Suppressor macrophage treated with lipopolysaccharide for 4 hours (primary cell): ENCODE data around the gene NGLY1.

Experiments used
- DNase-seq: peaks from one replicate; pipeline ENCODE4 v3.0.0-alpha.2; 2020

The NGLY1 gene

GRCh38 chr3:25707268-25707926, 75.8 kb downstream of the NGLY1 start:
- DNase-seq, result no peak

DNA sequence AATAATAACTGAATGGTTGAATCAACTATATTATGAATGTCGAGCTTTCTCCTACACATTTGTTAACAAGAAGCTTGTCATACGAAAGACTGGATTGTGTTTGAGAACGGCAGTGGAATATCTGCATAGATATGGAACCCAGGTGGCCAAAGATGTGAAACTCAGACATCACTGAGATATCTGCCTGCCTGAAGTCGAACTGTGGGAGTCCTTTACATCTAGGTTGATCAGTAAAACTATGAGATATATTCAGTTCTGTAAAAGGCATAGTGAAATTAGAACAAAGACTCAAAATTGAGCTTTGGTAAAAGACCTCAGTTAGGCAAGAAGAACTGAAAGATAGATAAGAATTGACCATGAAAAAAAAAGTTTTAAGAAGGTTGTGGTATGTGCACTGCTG, 77.0 kb downstream of the NGLY1 start:
- no peak for DNase-seq

DNA sequence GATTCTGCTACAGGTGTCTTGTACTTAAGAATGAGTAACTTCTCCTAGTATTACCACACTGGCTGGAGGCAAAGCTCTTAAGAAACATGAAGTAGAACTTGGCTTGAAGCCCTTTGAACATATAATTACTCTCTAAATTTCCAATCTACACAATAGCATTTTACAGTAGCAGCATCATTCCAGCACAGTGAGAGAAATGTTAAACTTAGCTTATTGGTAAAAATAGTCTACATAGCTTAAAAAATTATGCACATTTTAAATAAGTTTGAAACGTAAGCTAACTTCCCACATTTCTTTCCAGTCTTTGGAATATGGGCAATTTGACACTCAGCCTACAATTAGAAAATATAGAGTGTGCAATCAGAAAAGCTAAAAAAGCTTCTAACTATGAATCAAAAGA, 85.7 kb downstream of the NGLY1 start:
- no peak for DNase-seq

GRCh38 chr3:25695731-25696420, 87.4 kb downstream of the NGLY1 start:
- peak; percentile 54 for DNase-seq

- no peak for DNase-seq
These were observed 90.0 kb downstream of the NGLY1 start for GRCh38 chr3:25693238-25693637.

DNA sequence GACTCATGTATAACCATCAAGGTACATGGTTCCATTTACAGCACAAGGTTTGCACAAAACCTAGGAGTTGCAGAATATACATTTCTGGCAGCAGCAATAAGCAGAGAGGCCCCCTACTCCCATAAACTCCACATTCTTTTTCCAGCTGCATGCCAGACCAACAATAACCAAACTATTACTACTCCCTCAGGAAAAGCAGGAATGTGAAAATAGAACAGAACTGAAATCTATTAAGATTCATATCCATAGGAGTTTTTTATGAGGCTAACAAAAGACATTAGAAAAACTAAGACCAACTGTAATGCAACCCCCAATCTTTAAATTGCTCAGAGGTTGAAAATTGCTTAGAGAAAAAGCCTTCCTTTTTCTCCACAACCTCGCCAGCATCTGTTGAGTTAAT, 90.9 kb downstream of the NGLY1 start:
- DNase-seq, result no peak

DNA sequence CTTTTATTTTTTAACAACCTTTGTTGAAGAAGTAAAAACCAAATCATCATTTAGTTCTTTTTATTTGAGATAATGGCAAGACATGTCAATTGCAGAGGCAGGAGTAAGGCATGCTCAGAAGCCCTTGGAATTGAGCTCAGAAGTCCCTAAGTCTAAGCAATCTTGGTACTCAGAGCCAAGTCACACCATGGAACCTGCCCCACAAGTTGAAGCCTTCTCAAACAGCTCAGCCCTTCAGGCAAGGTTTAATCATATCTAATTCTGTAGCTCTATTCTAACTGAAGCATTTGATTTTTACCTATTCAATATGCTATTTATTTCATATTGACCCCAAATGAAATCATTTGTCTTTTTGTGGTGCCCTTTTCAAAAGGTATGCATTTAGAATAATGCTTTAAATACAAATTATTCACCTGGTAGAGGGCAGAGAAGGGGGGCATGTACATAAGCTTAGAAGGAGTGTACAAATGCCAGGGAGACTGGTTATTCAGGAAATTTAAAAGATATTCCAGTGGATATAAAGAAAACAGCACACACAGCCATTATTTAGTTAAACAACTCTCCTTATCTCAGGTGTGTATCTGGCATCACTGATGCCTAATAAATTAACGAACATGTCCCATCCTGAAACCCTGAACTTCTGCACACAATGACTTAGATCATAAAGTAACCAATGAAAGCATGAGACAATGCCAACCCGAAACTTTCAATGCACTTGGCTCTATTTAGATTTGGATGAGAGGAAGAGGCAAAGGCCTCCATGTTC, 92.3 kb downstream of the NGLY1 start:
- DNase-seq, result no peak

DNA sequence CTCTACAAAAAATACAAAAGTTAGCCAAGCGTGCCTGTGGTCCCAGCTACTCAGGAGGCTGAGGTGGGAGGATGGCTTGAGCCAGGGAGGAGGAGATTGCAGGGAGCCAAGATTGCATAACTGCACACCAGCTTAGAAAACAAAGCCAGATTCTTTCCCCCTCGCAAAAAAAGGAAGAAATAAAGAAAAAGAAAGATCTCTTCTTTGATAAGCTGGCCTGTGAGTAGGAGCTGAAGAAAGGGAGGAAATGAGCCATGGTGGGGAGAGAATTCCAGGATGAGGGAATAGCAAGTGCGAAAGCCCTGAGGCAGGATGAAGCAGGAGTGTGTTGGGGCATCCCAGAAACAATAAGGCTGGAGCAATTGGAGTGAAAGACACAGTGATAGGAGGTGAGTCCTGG, 94.0 kb downstream of the NGLY1 start:
- no peak for DNase-seq

- DNase-seq, result no peak
These were observed 95.5 kb downstream of the NGLY1 start for GRCh38 chr3:25687742-25688141.

DNA sequence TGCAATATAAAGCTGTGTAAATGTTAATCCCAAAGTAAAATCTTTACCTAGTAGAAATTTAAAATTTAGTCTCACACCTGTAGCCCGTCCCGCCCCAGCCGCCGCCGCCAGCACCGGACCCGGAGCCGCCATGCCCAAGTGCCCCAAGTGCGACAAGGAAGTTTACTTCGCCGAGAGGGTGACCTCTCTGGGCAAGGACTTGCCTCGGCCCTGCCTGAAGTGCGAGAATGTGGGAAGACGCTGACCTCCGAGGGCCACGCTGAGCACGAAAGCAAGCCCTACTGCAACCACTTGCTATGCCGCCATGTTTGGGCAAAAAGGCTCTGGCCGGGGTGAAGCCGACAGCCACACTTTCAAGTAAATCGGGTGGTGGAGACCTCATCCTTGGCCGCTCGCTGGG, 96.5 kb downstream of the NGLY1 start:
- no peak for DNase-seq

GRCh38 chr3:25683882-25684281, 99.4 kb downstream of the NGLY1 start:
- DNase-seq, result no peak

DNA sequence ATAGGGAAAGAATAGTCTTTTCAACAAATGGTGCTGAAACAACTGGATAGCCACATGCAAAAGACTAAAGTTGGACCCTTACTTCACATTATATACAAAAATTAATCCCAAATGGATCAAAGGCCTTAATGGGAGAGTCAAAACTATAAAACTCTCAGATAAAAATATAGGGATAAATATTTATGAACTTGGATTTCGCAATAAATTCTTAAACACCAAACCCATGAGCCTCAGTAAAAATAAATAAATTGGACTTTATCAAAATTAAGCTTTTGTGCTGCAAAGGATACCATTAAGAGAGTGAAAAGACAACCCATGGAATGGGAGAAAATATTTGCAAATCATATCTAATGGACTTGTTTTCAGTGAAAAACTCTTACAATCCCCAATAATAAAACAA, 99.8 kb downstream of the NGLY1 start:
- DNase-seq, result no peak

DNA sequence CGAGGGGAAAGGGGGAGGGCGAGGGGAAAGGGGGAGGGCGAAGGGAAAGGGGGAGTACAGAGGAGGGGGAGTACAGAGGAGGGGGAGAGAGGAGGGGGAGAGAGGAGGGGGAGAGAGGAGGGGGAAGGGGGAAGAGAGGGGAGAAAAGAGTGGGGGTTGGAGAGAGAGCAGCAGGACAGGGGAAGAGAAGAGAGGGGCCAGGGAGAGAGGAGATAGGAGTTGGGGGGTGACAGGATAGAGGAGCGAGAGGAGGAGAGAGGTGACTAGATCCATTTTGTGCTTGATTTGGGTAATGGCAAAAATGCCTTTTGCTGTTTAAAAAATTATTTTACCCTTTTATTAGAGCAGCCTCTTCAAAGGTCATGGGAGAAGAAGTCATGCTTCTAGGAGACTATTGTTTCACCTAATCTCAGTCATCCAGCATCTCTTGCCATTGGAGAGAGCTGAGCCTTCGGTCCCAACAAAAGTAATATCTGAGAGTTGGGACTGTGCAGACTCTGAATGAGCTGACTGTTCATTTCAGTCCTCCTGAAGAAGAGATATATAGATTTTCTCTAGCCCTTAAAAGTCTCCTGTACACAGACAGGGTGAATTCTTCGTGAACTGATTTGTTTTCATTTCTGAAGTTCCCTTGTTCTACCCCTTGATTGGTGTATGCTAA, 103.5 kb downstream of the NGLY1 start:
- no peak for DNase-seq

DNA sequence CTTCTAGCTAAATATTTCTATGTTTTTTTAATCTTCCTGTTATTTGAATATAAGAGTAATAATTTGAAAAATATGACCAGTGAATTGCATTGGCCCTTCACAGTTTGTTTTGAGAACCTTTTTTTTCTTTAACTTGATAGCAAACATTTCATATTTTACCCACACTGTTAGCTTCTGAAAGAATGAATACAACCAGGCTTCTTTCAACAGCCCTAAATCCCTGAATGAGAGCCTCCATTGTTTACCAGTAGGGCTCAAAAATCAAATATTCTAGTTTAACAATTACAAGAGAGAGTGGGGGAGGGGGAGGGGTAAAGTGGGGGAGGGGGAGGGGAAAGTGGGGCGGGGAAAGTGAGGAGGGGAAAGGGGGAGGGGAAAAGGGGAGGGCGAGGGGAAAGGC, 104.1 kb downstream of the NGLY1 start:
- no peak for DNase-seq

GRCh38 chr3:25678581-25678980, 104.7 kb downstream of the NGLY1 start:
- DNase-seq, result no peak

GRCh38 chr3:25677121-25677520, 106.1 kb downstream of the NGLY1 start:
- no peak for DNase-seq

DNA sequence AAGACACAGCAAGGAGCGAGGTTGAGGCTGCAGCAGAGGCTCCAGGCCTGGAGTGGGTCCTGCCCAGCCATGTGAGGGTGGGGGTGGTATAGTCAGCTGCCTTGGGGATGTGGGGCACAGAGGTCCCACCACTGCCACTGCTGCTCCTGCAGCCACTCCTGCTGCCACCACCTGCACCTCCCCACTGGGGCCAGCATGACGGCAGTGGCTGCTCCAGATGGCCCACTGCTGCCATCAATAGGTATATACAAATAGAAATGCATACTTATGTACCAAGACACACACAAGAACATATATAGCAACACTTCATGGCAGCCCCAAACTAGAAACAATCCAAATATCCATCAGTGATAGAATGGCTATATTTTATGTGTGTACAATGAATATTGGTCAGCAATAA, 108.6 kb downstream of the NGLY1 start:
- DNase-seq, result no peak

- DNase-seq, result no peak
These were observed 109.4 kb downstream of the NGLY1 start for GRCh38 chr3:25673738-25674298.
